SK-N-SH (cell line): ENCODE results near the gene ACOT9. TPM values are rescaled to one million over a fixed set of nuclear protein-coding genes. Genes with fewer than 3 reads are reported as not detected.

ENCODE experiments used
- CTCF ChIA-PET: fragments of 300-600, 350-600 bp; formaldehyde crosslinking; extraction: SDS; loops from one replicate; lab custom pipeline; 2021; lab: Yijun Ruan, JAX
- POLR2A ChIA-PET: fragments of 350-600 bp; sonication (Branson Sonifier 250); formaldehyde crosslinking; extraction: SDS; loops from one replicate; lab custom pipeline; 2020; ENCODE audit warnings: antibody characterized with exemption, inconsistent platforms; lab: Yijun Ruan, JAX
- DNase-seq: peaks from one replicate; pipeline ENCODE4 v3.0.0; 2012
- H2AFZ ChIP-seq: fragments of 200-600 bp; sonication (generic); 2 replicates; pipeline ENCODE4 v1.8.1; 2016; ENCODE audit warnings: antibody characterized with exemption, mild to moderate bottlenecking, low read depth
- H3F3A ChIP-seq: fragments of 200-600 bp; sonication (generic); replicated peaks from 2 replicates; pipeline ENCODE3; 2016; ENCODE audit warnings: antibody characterized with exemption, mild to moderate bottlenecking; ENCODE audit not compliant: insufficient read depth
- H3K27ac ChIP-seq, 2 experiments: fragments of 200-500 bp in 1 of 2; fragments of 200-600 bp in 1 of 2; sonication (Bioruptor generic) in 1 of 2; sonication (generic), shearing (Covaris generic) in 1 of 2; 2 replicates each; pipeline versions ENCODE4 v1.5.1 to v1.6.1; 2014 to 2016; ENCODE audit warnings: low read depth in 2 of 2, inconsistent platforms in 1 of 2, low read length in 1 of 2, mild to moderate bottlenecking in 1 of 2, mixed read lengths in 1 of 2
- H3K27me3 ChIP-seq: fragments of 200-600 bp; sonication (generic), shearing (Covaris generic); 2 replicates; pipeline ENCODE4 v1.6.1; 2016; ENCODE audit warnings: mixed run types; ENCODE audit not compliant: insufficient read depth
- H3K36me3 ChIP-seq, 2 experiments: fragments of 200-500 bp in 1 of 2; fragments of 200-600 bp in 1 of 2; sonication (Bioruptor generic) in 1 of 2; sonication (generic) in 1 of 2; replicated peaks in 1 of 2; 2 replicates each; pipeline versions ENCODE3 to v1.5.1; 2014 to 2016; ENCODE audit warnings: low read length in 1 of 2, mild to moderate bottlenecking in 1 of 2; ENCODE audit not compliant: insufficient read depth in 2 of 2, control insufficient read depth in 1 of 2
- H3K4me1 ChIP-seq, 2 experiments: fragments of 200-500 bp in 1 of 2; fragments of 200-600 bp in 1 of 2; sonication (Bioruptor generic) in 1 of 2; sonication (generic), shearing (Covaris generic) in 1 of 2; 2 replicates each; pipeline versions ENCODE4 v1.5.1 to v1.6.1; 2014 to 2016; ENCODE audit warnings: low read depth in 1 of 2, low read length in 1 of 2, mixed run types in 1 of 2; ENCODE audit not compliant: insufficient read depth in 2 of 2, control insufficient read depth in 1 of 2
- H3K4me2 ChIP-seq: fragments of 200-600 bp; sonication (generic), shearing (Covaris generic); 2 replicates; pipeline ENCODE4 v1.6.1; 2017; ENCODE audit warnings: mixed run types
- H3K4me3 ChIP-seq, 2 experiments: fragments of 200-500 bp in 1 of 2; fragments of 200-600 bp in 1 of 2; sonication (Bioruptor generic) in 1 of 2; sonication (generic), shearing (Covaris generic) in 1 of 2; 2 replicates each; pipeline versions ENCODE4 v1.5.1 to v1.8.1; 2014 to 2016; ENCODE audit warnings: low read depth in 2 of 2, inconsistent platforms in 1 of 2, low read length in 1 of 2, mild to moderate bottlenecking in 1 of 2, mixed read lengths in 1 of 2, moderate library complexity in 1 of 2
- H3K79me2 ChIP-seq: fragments of 200-600 bp; sonication (generic); 2 replicates; pipeline ENCODE4 v1.8.1; 2017; ENCODE audit warnings: mild to moderate bottlenecking; ENCODE audit not compliant: insufficient read depth
- H3K9ac ChIP-seq: fragments of 200-600 bp; sonication (generic); 2 replicates; pipeline ENCODE4 v1.6.1; 2017; ENCODE audit warnings: mixed run types
- H3K9me2 ChIP-seq: fragments of 200-600 bp; sonication (generic); 2 replicates; pipeline ENCODE4 v1.6.1; 2017; ENCODE audit warnings: mixed run types
- H3K9me3 ChIP-seq: fragments of 200-600 bp; sonication (generic); 2 replicates; pipeline ENCODE4 v1.6.1; 2017; ENCODE audit warnings: mixed run types, mild to moderate bottlenecking, moderate library complexity
- H4K20me1 ChIP-seq: fragments of 200-600 bp; sonication (generic); 2 replicates; pipeline ENCODE4 v1.6.1; 2017; ENCODE audit warnings: mild to moderate bottlenecking, mixed run types; ENCODE audit not compliant: insufficient read depth
- EP300 ChIP-seq, 2 experiments: IDR thresholded peaks; 2 replicates each; pipeline versions ENCODE4 v1.4.0 to v1.6.1; 2012; ENCODE audit warnings: borderline replicate concordance in 1 of 2, low read depth in 1 of 2, low read length in 1 of 2
- FOSL2 ChIP-seq: IDR thresholded peaks from 2 replicates; pipeline ENCODE4 v1.4.0; 2012; ENCODE audit warnings: low read depth, mild to moderate bottlenecking, moderate library complexity, borderline replicate concordance
- FOXJ3 ChIP-seq: sonication (generic); formaldehyde crosslinking; IDR thresholded peaks from 2 replicates; pipeline ENCODE4 v1.5.1; 2020; ENCODE audit warnings: mild to moderate bottlenecking, missing genetic modification reagents
- FOXM1 ChIP-seq: IDR thresholded peaks from 2 replicates; pipeline ENCODE4 v1.4.0; 2012; ENCODE audit warnings: low read depth, mild to moderate bottlenecking
- GABPA ChIP-seq: IDR thresholded peaks from 2 replicates; pipeline ENCODE4 v1.4.0; 2012; ENCODE audit warnings: low read depth, mild to moderate bottlenecking
- JUND ChIP-seq: IDR thresholded peaks from 2 replicates; pipeline ENCODE4 v1.4.0; 2012
- NRF1 ChIP-seq: IDR thresholded peaks from 2 replicates; pipeline ENCODE4 v1.6.1; 2012; ENCODE audit warnings: low read depth, mild to moderate bottlenecking, low read length
- REST ChIP-seq: IDR thresholded peaks from 2 replicates; pipeline ENCODE4 v1.6.1; 2012; ENCODE audit warnings: mild to moderate bottlenecking, low read depth, low read length, moderate library complexity
- RFX5 ChIP-seq: IDR thresholded peaks from 2 replicates; pipeline ENCODE4 v1.6.1; 2012; ENCODE audit warnings: mild to moderate bottlenecking, improper control_type of control experiment, low read length
- RXRA ChIP-seq: IDR thresholded peaks from 2 replicates; pipeline ENCODE4 v1.4.0; 2012; ENCODE audit warnings: low read depth, mild to moderate bottlenecking, borderline replicate concordance
- SIN3A ChIP-seq: IDR thresholded peaks from 2 replicates; pipeline ENCODE4 v1.6.1; 2012; ENCODE audit warnings: low read depth, mild to moderate bottlenecking, low read length, moderate library complexity, borderline replicate concordance
- TAF1 ChIP-seq: IDR thresholded peaks from 2 replicates; pipeline ENCODE4 v1.6.1; 2012; ENCODE audit warnings: low read depth, mild to moderate bottlenecking, low read length, moderate library complexity, borderline replicate concordance
- TEAD4 ChIP-seq: IDR thresholded peaks from 2 replicates; pipeline ENCODE4 v1.4.0; 2012; ENCODE audit warnings: mild to moderate bottlenecking, borderline replicate concordance; ENCODE audit not compliant: insufficient read depth
- polyA plus RNA-seq, 3 experiments: library from polyadenylated mRNA; depleted of rRNA; stranded (reverse); fragments of >200 nt; gene quantifications; 2 replicates each; pipeline ENCODE4 v1.2.3, GENCODE V29; 2012
- TF ChIP-seq, protein P1 (sequence below): fragments of 150-350 bp; IDR thresholded peaks from 2 replicates; pipeline ENCODE4 v1.6.1; 2016; ENCODE audit warnings: mild to moderate bottlenecking, low read depth, low read length
- TF ChIP-seq, protein P2 (sequence below): IDR thresholded peaks from 2 replicates; pipeline ENCODE4 v1.4.0; 2012; ENCODE audit warnings: low read depth
- TF ChIP-seq, protein P3 (sequence below): fragments of 200-600 bp; sonication (generic); IDR thresholded peaks from 2 replicates; pipeline ENCODE4 v1.6.1; 2017; ENCODE audit warnings: antibody characterized with exemption, mild to moderate bottlenecking, moderate library complexity
- TF ChIP-seq, protein P4 (sequence below): fragments of 150-350 bp; IDR thresholded peaks from 2 replicates; pipeline ENCODE4 v1.6.1; 2017; ENCODE audit warnings: antibody characterized with exemption, low read length, low read depth, borderline replicate concordance

The ACOT9 gene
- polyA plus RNA-seq, 1 of the 3 experiments (the other 2 are of a cell fraction), result 23.7 TPM

DNA sequence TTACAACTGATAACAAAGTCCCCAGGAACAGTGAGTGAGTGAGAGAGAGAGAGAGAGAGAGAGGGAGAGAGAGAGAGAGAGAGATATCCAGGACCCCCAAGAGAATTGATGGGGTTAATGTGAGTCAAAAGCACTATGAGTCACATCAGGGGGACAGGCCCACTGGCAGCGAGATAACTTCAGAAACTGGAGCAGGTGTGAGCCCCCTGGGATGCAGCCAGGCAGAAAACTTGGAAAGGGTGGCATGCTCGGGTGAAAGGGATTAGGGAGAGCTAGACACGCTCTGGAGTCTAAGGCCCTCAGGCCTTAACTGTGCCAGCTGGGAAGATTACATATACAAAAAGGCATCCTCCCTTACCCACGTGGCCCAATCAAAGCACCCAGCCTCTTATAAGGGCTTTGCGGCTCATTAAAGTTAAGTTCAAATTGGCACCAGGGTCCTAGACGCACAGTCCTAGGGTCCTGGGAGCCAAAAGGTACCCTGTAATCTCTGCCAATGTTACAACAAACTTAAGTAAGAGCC lies 841 bp downstream of the ACOT9 start (continued):
- no peak for TF ChIP-seq REST
- TF ChIP-seq, all 33 proteins: peak for 3

- H3K4me2 ChIP-seq, result no peak overlapping the region
- H3K9ac ChIP-seq, result no peak overlapping the region
- H3K4me3 ChIP-seq, result no peak overlapping the region
- TF ChIP-seq TEAD4, result no peak
- TF ChIP-seq RXRA, result no peak
- no peak for TF ChIP-seq TAF1
- no peak for TF ChIP-seq FOXM1
- TF ChIP-seq, protein P1, sequence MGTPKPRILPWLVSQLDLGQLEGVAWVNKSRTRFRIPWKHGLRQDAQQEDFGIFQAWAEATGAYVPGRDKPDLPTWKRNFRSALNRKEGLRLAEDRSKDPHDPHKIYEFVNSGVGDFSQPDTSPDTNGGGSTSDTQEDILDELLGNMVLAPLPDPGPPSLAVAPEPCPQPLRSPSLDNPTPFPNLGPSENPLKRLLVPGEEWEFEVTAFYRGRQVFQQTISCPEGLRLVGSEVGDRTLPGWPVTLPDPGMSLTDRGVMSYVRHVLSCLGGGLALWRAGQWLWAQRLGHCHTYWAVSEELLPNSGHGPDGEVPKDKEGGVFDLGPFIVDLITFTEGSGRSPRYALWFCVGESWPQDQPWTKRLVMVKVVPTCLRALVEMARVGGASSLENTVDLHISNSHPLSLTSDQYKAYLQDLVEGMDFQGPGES, result no peak
- no peak for TF ChIP-seq SIN3A
- no peak for TF ChIP-seq FOSL2
- TF ChIP-seq, protein P2, sequence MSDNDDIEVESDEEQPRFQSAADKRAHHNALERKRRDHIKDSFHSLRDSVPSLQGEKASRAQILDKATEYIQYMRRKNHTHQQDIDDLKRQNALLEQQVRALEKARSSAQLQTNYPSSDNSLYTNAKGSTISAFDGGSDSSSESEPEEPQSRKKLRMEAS, result no peak
- no peak for TF ChIP-seq NRF1
- TF ChIP-seq, protein P3, sequence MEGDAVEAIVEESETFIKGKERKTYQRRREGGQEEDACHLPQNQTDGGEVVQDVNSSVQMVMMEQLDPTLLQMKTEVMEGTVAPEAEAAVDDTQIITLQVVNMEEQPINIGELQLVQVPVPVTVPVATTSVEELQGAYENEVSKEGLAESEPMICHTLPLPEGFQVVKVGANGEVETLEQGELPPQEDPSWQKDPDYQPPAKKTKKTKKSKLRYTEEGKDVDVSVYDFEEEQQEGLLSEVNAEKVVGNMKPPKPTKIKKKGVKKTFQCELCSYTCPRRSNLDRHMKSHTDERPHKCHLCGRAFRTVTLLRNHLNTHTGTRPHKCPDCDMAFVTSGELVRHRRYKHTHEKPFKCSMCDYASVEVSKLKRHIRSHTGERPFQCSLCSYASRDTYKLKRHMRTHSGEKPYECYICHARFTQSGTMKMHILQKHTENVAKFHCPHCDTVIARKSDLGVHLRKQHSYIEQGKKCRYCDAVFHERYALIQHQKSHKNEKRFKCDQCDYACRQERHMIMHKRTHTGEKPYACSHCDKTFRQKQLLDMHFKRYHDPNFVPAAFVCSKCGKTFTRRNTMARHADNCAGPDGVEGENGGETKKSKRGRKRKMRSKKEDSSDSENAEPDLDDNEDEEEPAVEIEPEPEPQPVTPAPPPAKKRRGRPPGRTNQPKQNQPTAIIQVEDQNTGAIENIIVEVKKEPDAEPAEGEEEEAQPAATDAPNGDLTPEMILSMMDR, result no peak
- no peak for TF ChIP-seq GABPA
- no peak for TF ChIP-seq JUND
- no peak for TF ChIP-seq FOXJ3 (CRISPR knock-in tag)
- no peak for TF ChIP-seq EP300 (IDR thresholded peaks at IDR 0.05; ENCODE audit: borderline replicate concordance in 1 of 2, low read depth in 1 of 2, low read length in 1 of 2)
- no peak for TF ChIP-seq REST
- no peak for TF ChIP-seq RFX5
- TF ChIP-seq, protein P4, sequence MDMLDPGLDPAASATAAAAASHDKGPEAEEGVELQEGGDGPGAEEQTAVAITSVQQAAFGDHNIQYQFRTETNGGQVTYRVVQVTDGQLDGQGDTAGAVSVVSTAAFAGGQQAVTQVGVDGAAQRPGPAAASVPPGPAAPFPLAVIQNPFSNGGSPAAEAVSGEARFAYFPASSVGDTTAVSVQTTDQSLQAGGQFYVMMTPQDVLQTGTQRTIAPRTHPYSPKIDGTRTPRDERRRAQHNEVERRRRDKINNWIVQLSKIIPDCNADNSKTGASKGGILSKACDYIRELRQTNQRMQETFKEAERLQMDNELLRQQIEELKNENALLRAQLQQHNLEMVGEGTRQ, result no peak
- H3K79me2 ChIP-seq, result peaks cover 97% of the 10 kb centered on the region
- no peak for DNase-seq
- no peaks in the 10 kb centered on the region for H3K9me3 ChIP-seq
- CTCF ChIA-PET, result no interaction called here
- no peak overlapping the region for H2AFZ ChIP-seq
- no peaks in the 10 kb centered on the region; the same call in 1 of the 2 replicates for H3K27me3 ChIP-seq
- H3F3A ChIP-seq, result no peaks in the 10 kb centered on the region
- H3K9me2 ChIP-seq, result no peaks in the 10 kb centered on the region
- POLR2A ChIA-PET, result no interaction called here
- H3K27ac ChIP-seq, result no peak overlapping the region
- H3K4me1 ChIP-seq, result no peaks in the 10 kb centered on the region
- peaks cover 43% of the 10 kb centered on the region for H4K20me1 ChIP-seq
- peaks cover 5 to 14% of the 10 kb centered on the region in 2 experiments for H3K36me3 ChIP-seq
Measured at GRCh38 chrX:23737413-23737812, 5.7 kb downstream of the ACOT9 start.
